Activated CD8-positive, alpha-beta T cell treated with anti-CD3 and anti-CD28 coated beads, Interleukin-2, amount 10 ng/mL, durations not matched to agents 7 days and 5 days (primary cell): ENCODE results near the gene PDE10A. TPM values are rescaled to one million over a fixed set of nuclear protein-coding genes. Genes with fewer than 3 reads are reported as not detected.
"Not testable (repeated sequence)": the region's sequence is repeated elsewhere in the genome, so short reads cannot be mapped to it uniquely, and the experiment has no call there.

Source experiments
- ATAC-seq: fragments of 150-1000 bp; cut with Tn5 transposase; one replicate; pipeline ENCODE4 v1.10.0; 2021; ENCODE audit warnings: moderate library complexity
- CTCF ChIA-PET: fragments of 350-600 bp; sonication (Branson Sonifier 250); formaldehyde crosslinking; loops from one replicate; lab custom pipeline; 2021; ENCODE audit warnings: antibody characterized with exemption; lab: Charles Lee
- POLR2A ChIA-PET: fragments of 350-600 bp; sonication (Branson Sonifier 250); formaldehyde crosslinking; loops from one replicate; lab custom pipeline; 2021; ENCODE audit warnings: antibody characterized with exemption; lab: Charles Lee
- DNase-seq: peaks from one replicate; pipeline ENCODE4 v3.0.0-alpha.2; 2020
- H3K27ac Mint-ChIP-seq: one replicate; pipeline ENCODE4 v1.8.0; 2021; ENCODE audit warnings: mild to moderate bottlenecking, mixed read lengths
- H3K27me3 Mint-ChIP-seq: one replicate; pipeline ENCODE4 v1.8.0; 2021; ENCODE audit warnings: low read depth, mixed read lengths
- H3K36me3 Mint-ChIP-seq: one replicate; pipeline ENCODE4 v1.8.0; 2021; ENCODE audit warnings: low read depth, mixed read lengths
- H3K4me1 Mint-ChIP-seq: one replicate; pipeline ENCODE4 v1.8.0; 2021; ENCODE audit warnings: low read depth, mixed read lengths
- H3K4me3 Mint-ChIP-seq: one replicate; pipeline ENCODE4 v1.8.0; 2021; ENCODE audit warnings: mild to moderate bottlenecking, mixed read lengths
- H3K9me3 Mint-ChIP-seq: one replicate; pipeline ENCODE4 v1.8.0; 2022; ENCODE audit warnings: mixed read lengths; ENCODE audit not compliant: insufficient read depth
- total RNA-seq, 2 experiments: library from RNA; stranded (reverse); gene quantifications; one replicate each; pipeline ENCODE4 v1.2.3, GENCODE V29; 2021

Gene PDE10A
- total RNA-seq, 2 experiments from 2014 or later, result not detected

DNA sequence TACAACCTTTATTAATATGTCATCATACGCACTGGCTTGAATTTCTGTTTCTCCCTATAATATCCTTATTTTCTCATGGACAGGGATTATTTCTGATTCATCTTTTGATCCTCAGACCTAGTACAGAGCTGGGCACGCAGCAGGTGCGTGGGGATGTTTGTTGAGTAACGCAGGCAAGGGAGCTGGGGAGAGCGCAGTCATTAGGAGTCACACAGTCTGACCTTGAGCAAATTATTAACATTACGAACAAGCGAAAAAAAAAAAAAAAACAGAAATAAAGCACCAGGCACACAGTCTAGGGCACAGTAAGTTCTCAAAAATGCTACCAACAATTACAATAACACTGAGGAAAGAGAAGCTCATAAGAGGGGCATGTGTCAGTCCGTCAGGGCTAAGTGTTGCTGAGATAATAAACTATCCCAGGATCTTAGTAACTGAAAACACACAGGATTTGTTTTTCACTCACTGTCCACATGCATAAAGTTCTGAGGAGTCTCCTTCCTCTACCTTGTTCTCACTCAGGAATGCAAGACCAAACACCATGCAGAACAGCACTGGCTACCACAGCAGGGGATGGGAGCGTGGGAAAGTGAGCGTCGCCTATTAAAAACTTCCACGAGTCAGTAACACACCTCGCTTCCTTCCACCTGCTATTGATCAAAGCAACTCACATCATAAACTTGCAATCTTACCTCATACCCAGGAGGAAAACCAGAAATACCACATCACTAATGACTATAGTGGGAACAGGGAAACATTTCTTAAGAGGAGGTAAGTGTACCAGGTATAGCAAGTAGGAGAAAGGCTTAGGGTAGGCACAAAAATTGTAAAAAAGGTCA lies 56.9 kb downstream of the PDE10A start:
- ATAC-seq (no peak), DNase-seq (no peak)
- POLR2A ChIA-PET, result no interaction called here
- H3K27me3 Mint-ChIP-seq, result no peaks in the 10 kb centered on the region
- H3K4me3 Mint-ChIP-seq, result no peak overlapping the region
- no peaks in the 10 kb centered on the region for H3K36me3 Mint-ChIP-seq
- no peaks in the 10 kb centered on the region for H3K9me3 Mint-ChIP-seq
- no peaks in the 10 kb centered on the region for H3K4me1 Mint-ChIP-seq
- CTCF ChIA-PET, result no interaction called here
- H3K27ac Mint-ChIP-seq, result no peak overlapping the region

DNA sequence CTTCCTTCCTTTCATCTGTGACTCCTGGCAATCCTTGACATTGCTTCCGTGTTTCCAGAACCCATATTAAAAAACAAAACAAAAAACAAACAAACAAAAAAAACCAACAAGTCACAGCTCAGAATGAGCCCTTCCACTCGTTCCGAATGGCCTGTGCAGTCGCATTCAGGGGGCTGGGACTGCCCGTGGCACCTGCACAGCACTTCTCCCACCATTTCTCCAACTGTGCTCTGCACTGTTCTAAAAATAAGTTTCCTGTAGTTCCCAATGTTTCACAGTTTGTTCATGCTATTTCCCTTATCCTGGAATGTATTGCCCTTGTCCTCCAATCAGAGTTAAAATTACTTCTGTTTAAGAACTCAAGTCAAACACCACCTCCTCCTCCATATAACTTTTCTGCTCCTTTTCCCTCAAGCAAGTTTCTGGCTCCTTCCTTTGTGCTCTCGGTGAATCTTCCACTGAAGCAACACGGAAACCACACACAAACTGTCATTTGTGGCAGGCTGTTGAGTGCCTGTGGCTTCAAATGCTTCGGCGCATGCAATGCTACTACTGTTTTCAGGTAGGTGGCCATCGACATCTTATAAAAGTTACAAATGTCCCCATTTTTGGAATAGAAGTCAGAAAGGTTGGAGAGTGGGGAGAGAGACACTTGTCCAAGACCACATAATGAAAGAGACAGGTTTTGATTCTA lies 57.7 kb downstream of the PDE10A start:
- ChIA-PET CTCF (interaction anchor here (0.6 kb wide), 1 partner anchor 23 kb away, joined by 3 read pairs; no protein-coding TSS in a partner anchor), POLR2A (no interaction called here)
- H3K4me3 Mint-ChIP-seq, result no peak overlapping the region
- no peak for DNase-seq
- H3K36me3 Mint-ChIP-seq, result no peaks in the 10 kb centered on the region
- no peaks in the 10 kb centered on the region for H3K27me3 Mint-ChIP-seq
- no peak overlapping the region for H3K27ac Mint-ChIP-seq
- H3K9me3 Mint-ChIP-seq, result no peaks in the 10 kb centered on the region
- ATAC-seq, result no peak
- H3K4me1 Mint-ChIP-seq, result no peaks in the 10 kb centered on the region

DNA sequence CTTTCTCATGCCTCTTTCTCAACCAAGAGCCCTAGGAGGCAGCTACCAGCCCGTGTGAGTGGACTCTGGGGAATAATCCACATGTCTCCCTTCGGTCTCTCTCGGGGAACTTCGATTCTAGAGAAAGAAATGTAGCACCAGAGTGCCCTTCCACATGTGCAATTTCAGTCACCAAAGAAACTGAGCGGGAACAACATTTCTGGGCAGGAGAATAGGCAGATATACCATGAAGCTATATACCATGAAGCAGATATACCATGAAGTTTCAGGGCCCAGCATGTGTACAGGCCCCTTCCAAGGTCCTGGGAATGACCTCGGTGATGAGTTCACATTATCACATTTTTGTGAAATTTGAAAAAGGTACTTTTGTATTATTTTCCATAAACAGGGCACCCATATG lies 60.8 kb downstream of the PDE10A start:
- no peaks in the 10 kb centered on the region for H3K36me3 Mint-ChIP-seq
- ATAC-seq, result no peak

DNA sequence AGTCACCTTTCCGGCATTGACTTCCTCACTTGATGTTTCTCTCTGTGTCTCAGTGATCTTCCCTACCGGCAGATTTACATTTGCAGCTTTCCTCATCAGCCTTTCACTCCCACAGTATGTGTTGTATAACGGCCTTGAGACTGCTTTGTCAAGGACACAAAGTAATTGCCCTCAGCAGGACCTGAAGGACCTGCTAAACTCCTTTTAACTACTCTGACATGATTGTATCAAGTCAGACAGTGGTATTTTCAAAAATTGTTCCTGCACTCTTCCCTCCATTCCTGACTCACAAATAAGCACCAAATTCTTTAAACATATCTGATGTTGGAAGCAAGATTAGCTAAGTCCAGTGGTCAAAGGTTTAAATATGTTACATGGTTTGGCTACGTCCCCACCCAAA lies 62.4 kb downstream of the PDE10A start:
- no peak overlapping the region for H3K27ac Mint-ChIP-seq
- POLR2A ChIA-PET, result no interaction called here

More for the DNA sequence above, 60.8 kb downstream of the PDE10A start:
- no peak overlapping the region for H3K27ac Mint-ChIP-seq
- no peaks in the 10 kb centered on the region for H3K9me3 Mint-ChIP-seq
- H3K4me1 Mint-ChIP-seq, result no peaks in the 10 kb centered on the region
- no peak overlapping the region for H3K4me3 Mint-ChIP-seq
- no peaks in the 10 kb centered on the region for H3K27me3 Mint-ChIP-seq
- CTCF ChIA-PET, result no interaction called here
- POLR2A ChIA-PET, result no interaction called here
- DNase-seq, result no peak

DNA sequence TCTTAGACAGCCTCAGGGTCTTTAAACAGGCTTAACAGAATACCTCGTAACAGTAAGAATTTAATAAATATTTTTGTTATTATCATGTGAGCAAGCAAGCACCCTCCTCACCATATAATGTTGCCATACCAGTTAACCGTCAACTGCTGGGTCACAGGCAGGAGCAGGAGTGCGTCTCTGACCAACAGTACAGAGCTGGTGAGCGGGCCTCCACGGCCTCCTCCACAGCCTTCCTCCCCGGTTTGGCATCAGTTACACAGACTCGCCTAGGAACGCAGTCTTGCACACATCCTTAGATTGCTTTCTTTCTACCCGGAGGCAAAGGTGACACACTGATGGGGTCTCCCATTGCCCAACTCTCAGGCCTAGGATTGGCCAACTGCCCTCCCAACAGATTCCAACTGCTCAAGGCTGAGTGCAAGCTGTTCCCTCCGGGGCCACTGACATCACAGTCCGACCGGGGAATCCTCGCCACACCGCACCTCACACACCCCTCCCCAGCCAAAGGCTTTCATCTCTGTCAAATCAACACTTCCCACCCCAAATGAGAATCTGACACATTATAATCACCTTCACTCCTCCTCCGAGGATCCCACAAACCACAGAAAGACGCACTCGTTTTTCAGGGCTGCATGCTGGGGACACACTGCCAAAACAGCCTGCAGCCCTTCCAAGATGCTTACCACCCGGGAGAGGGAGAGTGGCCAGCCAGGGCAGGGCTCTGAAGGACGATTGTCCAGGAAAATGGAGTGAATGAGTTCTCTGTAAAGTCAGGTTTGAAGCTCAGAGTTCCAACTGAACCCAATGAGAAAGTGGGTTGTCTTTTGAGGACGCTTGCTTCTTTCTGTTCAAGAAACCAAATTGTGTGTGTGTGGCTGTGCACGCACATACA lies 63.2 kb downstream of the PDE10A start:
- Mint-ChIP-seq H3K4me1 (no peaks in the 10 kb centered on the region), H3K27ac (no peak overlapping the region), H3K9me3 (no peaks in the 10 kb centered on the region), H3K36me3 (no peaks in the 10 kb centered on the region), H3K4me3 (no peak overlapping the region), H3K27me3 (no peaks in the 10 kb centered on the region)
- POLR2A ChIA-PET, result no interaction called here
- no peak for DNase-seq
- CTCF ChIA-PET, result no interaction called here
- no peak for ATAC-seq

More for the DNA sequence above, 62.4 kb downstream of the PDE10A start:
- ATAC-seq (no peak), DNase-seq (no peak)
- Mint-ChIP-seq H3K4me1 (no peaks in the 10 kb centered on the region), H3K36me3 (no peaks in the 10 kb centered on the region), H3K9me3 (no peaks in the 10 kb centered on the region), H3K27me3 (no peaks in the 10 kb centered on the region), H3K4me3 (no peak overlapping the region)
- CTCF ChIA-PET, result no interaction called here

DNA sequence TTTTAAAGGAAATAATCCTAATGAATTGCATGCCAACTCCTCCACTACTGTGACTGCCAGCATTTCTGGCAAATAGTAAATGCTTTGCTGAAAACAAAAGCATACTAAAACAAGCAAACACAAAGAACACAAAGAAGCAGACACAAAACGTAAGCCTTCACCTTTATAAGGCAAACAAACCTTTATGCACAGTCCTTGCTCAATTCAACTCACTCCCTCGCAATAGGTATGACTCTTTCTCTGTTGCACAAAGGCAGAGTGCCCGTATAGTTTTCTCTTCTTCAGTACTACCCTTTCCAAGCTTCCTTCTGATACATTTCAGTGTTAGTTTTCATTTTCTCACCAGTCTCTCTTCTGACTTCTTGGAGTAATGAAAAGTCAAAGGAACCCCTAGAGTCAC lies 63.9 kb downstream of the PDE10A start:
- Mint-ChIP-seq H3K4me1 (no peaks in the 10 kb centered on the region), H3K4me3 (no peak overlapping the region), H3K9me3 (no peaks in the 10 kb centered on the region), H3K27ac (no peak overlapping the region), H3K27me3 (no peaks in the 10 kb centered on the region), H3K36me3 (no peaks in the 10 kb centered on the region)
- CTCF ChIA-PET, result no interaction called here
- ATAC-seq, result no peak
- no peak for DNase-seq
- POLR2A ChIA-PET, result no interaction called here

DNA sequence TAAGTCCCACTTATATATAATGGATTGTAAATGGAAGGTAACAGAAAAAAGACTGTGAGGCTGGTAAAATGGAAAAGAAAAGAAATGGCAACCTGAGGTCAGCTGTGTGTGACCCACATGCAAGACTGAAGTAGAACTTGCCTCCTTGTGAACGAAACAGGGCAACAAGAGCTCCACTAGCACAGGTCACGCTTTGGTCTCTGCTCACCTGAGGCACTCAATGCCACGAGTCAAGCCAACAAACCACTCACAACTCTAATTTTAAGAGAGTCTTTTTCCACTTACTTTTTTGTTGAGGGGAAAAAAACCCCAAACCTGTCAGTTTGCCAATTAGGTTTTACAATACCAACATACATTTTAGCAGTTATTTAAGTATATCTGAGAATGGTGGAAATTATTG lies 65.2 kb downstream of the PDE10A start:
- ATAC-seq (no peak), DNase-seq (no peak)
- H3K4me3 Mint-ChIP-seq, result no peak overlapping the region
- no peaks in the 10 kb centered on the region for H3K9me3 Mint-ChIP-seq
- ChIA-PET CTCF (no interaction called here), POLR2A (no interaction called here)
- H3K27ac Mint-ChIP-seq, result no peak overlapping the region
- H3K27me3 Mint-ChIP-seq, result no peaks in the 10 kb centered on the region
- H3K4me1 Mint-ChIP-seq, result no peaks in the 10 kb centered on the region
- no peaks in the 10 kb centered on the region for H3K36me3 Mint-ChIP-seq

DNA sequence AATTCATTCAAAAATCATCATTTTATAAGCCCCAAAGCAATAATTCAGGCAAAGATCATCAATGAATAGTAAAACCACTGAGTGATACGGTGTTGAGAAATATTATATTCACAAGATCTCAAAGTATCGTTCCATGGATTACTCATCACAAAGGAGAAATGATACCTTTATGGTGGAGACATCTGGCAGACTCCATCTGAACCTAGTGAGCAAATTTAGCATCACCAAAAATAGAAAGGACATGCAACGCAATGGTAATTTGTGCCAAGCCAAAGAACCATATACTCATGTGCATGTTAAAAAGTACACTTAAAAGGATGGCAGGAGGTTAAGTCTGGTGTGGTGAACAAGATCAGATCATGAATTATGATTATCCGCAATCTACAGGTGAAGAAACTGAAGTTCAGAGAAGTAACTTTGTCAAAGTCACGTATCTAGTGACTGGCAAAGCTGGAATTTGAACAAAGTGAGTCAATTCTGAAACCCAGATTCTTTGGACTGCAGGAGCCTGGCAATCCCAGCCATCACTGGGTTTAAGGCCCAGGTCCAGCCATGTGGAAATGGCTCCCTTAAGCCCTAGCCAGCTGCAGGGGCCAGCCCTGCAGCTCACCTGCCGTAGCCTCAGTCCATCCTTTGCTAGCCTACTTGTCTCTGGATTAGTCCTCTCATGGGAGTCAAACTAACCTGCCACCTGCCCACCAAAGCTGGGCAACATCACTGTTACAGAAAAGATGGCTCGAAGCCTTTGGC lies 68.3 kb downstream of the PDE10A start:
- POLR2A ChIA-PET, result no interaction called here

DNA sequence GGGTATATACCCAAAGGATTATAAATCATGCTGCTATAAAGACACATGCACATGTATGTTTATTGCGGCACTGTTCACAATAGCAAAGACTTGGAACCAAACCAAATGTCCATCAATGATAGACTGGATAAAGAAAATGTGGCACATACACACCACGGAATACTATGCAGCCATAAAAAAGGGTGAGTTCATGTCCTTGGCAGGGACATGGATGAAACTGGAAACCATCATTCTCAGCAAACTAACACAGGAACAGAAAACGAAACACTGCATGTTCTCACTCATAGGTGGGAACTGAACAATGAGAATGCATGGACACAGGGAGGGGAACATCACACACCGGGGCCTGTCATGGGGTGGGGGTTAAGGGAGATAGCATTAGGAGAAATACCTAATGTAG lies 70.1 kb downstream of the PDE10A start:
- H3K36me3 Mint-ChIP-seq, H3K27me3 Mint-ChIP-seq, CTCF ChIA-PET, H3K9me3 Mint-ChIP-seq, POLR2A ChIA-PET, H3K4me1 Mint-ChIP-seq, ATAC-seq, H3K27ac Mint-ChIP-seq, H3K4me3 Mint-ChIP-seq, DNase-seq: not testable (repeated sequence)

More for the DNA sequence above, 68.3 kb downstream of the PDE10A start:
- Mint-ChIP-seq H3K4me1 (no peaks in the 10 kb centered on the region), H3K9me3 (no peaks in the 10 kb centered on the region), H3K27me3 (no peaks in the 10 kb centered on the region), H3K27ac (no peak overlapping the region), H3K4me3 (no peak overlapping the region), H3K36me3 (no peaks in the 10 kb centered on the region)
- no peak for ATAC-seq
- CTCF ChIA-PET, result no interaction called here
- DNase-seq, result no peak

DNA sequence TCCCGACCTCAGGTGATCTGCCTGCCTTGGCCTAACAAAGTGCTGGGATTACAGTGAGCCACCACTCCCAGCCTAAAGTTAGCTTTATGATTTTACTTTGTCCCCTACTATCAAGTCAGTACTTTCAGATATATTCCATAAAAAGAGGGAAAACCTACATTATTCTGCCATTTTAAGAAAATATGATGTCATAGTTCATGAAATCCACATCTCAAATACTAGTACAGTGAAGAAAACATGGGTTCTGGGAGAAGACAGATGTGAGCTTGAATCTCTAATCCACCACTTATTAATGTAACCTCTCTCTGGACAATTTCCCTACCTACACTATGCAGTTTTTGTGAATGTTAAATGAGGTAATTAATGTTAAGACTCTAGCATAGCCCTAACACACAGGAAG lies 74.5 kb downstream of the PDE10A start:
- no peak for DNase-seq
- Mint-ChIP-seq H3K36me3 (no peaks in the 10 kb centered on the region), H3K27ac (no peak overlapping the region), H3K27me3 (no peaks in the 10 kb centered on the region), H3K9me3 (no peaks in the 10 kb centered on the region), H3K4me1 (no peaks in the 10 kb centered on the region), H3K4me3 (no peak overlapping the region)
- POLR2A ChIA-PET, result no interaction called here
- ATAC-seq, result no peak
- CTCF ChIA-PET, result no interaction called here

DNA sequence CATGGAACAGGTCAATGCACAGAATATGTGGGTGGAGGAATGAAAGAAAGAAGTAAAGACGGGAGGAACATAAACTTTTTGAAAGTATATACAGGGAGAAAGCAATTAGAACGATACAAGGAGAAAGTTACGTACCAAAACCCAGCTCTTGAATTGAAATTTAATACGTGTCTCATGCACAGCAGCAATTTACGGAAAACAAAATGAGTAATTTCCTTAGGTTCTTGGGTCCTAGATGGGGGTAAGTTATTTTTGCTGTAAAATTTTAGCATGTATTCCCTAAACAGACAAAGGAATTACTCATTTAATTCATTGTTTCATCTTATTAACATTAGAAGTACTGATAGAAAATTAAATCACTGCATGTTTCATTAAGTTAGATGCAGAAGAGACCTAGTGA lies 75.8 kb downstream of the PDE10A start:
- no peak for ATAC-seq
- no peaks in the 10 kb centered on the region for H3K9me3 Mint-ChIP-seq
- H3K4me1 Mint-ChIP-seq, result no peaks in the 10 kb centered on the region
- no peak overlapping the region for H3K4me3 Mint-ChIP-seq
- CTCF ChIA-PET, result no interaction called here
- H3K36me3 Mint-ChIP-seq, result no peaks in the 10 kb centered on the region
- H3K27me3 Mint-ChIP-seq, result no peaks in the 10 kb centered on the region
- H3K27ac Mint-ChIP-seq, result no peak overlapping the region
- no peak for DNase-seq
- POLR2A ChIA-PET, result no interaction called here
